ENCODE data around the gene HRH1.

DNA sequence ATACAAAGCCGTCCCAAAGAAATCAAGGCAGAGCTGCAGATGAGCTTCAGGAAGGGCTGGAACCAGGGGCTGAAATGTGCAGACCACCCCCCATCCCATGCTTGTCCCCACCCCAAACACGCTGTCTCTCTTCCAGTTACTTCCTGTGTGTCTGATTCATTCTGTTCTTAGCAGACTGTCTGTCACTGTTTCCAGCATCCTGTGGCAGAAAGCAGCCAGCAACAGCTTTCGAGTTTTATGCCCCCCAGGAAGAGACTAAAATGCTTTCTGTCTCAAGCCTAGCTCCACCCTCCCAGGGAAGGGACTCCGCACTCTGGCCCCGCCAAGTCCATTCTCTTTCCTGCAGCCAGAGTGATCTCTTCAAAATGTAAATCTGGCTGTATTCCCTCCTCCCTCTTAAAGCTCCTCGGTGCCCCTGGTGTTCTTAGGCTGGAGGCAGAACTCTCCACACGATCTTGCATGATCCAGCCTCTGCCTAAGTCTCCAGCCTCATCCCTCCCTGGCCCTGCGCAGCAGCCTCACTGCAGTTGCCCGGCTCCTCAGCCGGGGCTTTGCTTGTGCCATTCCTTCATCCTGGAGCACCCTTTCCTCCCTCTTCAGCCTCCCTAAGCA is 41.5 kb downstream of the HRH1 start:
- TF ChIP-seq ZBTB33 (IDR thresholded peaks at IDR 0.05; ENCODE audit: extremely low read depth, insufficient replicate concordance, low read length) (no peak), CEBPB (IDR thresholded peaks at IDR 0.05; ENCODE audit: low read depth) (no peak), SIN3A (IDR thresholded peaks at IDR 0.05; ENCODE audit: low read depth) (no peak), EZH2 (IDR thresholded peaks at IDR 0.05) (no peak), POLR2A (IDR thresholded peaks at IDR 0.05; ENCODE audit: borderline replicate concordance, extremely low read depth, insufficient read depth, insufficient read length) (no peak), SRF (IDR thresholded peaks at IDR 0.05; ENCODE audit: low read depth) (no peak)
- TF ChIP-seq, protein P1, sequence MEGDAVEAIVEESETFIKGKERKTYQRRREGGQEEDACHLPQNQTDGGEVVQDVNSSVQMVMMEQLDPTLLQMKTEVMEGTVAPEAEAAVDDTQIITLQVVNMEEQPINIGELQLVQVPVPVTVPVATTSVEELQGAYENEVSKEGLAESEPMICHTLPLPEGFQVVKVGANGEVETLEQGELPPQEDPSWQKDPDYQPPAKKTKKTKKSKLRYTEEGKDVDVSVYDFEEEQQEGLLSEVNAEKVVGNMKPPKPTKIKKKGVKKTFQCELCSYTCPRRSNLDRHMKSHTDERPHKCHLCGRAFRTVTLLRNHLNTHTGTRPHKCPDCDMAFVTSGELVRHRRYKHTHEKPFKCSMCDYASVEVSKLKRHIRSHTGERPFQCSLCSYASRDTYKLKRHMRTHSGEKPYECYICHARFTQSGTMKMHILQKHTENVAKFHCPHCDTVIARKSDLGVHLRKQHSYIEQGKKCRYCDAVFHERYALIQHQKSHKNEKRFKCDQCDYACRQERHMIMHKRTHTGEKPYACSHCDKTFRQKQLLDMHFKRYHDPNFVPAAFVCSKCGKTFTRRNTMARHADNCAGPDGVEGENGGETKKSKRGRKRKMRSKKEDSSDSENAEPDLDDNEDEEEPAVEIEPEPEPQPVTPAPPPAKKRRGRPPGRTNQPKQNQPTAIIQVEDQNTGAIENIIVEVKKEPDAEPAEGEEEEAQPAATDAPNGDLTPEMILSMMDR (IDR thresholded peaks at IDR 0.05 in 2 of 3, conservative IDR thresholded peaks at IDR 0.05 in 1 of 3; ENCODE audit: borderline replicate concordance in 1 of 3, insufficient read depth in 1 of 3, low read depth in 2 of 3, low read length in 2 of 3), result no peak

All from HCT116 (cell line).